Measurements from ENCODE around the gene ZNF319.

DNA sequence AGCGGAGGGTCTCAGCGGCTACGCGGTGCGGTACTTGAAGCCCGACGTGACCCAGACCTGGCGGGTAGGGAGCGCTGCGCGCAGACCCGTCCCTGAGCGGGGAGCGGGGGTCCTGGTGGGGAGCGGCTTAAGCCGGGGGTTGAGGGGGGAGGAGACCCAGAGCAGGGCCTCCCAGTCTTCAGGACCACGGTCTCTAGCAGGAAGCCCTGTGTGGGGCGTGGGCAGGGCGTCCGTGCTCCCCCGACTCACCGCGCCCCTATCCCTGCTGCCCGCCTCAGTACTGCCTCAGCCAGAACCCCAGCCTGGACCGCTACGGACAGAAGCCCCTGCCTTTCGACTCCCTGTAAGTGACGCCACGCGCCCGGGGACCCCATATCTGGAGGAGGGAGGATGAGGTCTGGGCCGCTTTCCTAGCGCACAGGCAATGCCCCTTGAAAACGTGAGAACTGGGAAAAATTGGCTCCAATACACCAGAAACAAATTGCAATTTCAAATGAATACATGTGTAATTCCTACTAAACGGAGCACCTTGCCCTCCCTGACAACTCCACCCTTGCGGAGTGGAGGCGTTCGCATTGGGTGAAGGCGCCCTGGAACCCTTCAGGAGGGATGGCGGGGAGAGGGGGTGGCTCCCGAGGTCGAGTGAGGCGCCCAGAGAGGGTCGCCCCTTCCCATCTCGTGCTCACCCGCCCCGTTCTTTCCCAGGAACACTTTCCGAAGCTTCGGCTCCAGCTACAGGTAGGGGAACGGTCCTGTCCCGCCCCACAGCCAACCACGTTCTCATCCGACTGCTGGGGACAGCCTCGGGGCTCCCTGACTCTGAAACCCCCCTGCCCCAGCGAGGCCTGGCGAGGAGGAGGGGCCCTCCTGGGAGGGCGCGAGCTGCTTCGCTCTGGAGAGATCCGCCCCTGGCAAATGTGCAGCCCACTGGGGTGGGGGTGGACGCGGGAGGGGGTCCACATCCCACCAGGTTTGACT lies 15.0 kb downstream of the ZNF319 start:
- TF ChIP-seq, protein P1, sequence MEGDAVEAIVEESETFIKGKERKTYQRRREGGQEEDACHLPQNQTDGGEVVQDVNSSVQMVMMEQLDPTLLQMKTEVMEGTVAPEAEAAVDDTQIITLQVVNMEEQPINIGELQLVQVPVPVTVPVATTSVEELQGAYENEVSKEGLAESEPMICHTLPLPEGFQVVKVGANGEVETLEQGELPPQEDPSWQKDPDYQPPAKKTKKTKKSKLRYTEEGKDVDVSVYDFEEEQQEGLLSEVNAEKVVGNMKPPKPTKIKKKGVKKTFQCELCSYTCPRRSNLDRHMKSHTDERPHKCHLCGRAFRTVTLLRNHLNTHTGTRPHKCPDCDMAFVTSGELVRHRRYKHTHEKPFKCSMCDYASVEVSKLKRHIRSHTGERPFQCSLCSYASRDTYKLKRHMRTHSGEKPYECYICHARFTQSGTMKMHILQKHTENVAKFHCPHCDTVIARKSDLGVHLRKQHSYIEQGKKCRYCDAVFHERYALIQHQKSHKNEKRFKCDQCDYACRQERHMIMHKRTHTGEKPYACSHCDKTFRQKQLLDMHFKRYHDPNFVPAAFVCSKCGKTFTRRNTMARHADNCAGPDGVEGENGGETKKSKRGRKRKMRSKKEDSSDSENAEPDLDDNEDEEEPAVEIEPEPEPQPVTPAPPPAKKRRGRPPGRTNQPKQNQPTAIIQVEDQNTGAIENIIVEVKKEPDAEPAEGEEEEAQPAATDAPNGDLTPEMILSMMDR (conservative IDR thresholded peaks at IDR 0.05; ENCODE audit: low read length) = no peak
- TF ChIP-seq EZH2phosphoT487 (IDR thresholded peaks at IDR 0.05; ENCODE audit: borderline replicate concordance, low read depth, low read length) = no peak

Measured in OCI-LY7 (cell line).